K562 (cell line): ENCODE data around the gene RPEL1. TPM values are rescaled to one million over a fixed set of nuclear protein-coding genes. Genes with fewer than 3 reads are reported as not detected.

Experiments used
- ATAC-seq: fragments of 200-7000 bp; cut with Tn5 transposase; 3 replicates; pipeline ENCODE4 v1.9.1; 2020; ENCODE audit warnings: moderate library complexity
- BruUV-seq: library from RNA; stranded (reverse); fragments of 400-500 nt; replicated peaks from 2 replicates; lab custom pipeline; 2021; lab: Mats Ljungman, UMichigan
- CTCF ChIA-PET: fragments of 300-600 bp; formaldehyde crosslinking; extraction: SDS; loops from one replicate; lab custom pipeline; 2021; ENCODE audit warnings: low intra/inter-chr PET ratio; lab: Yijun Ruan, JAX
- POLR2A ChIA-PET: fragments of 300-600, 350-650 bp; sonication (Branson Sonifier 250); formaldehyde crosslinking; extraction: SDS; loops from one replicate; lab custom pipeline; 2021; ENCODE audit warnings: antibody characterized with exemption, inconsistent platforms; lab: Yijun Ruan, JAX
- DNase-seq, 4 experiments: peaks; one replicate each; pipeline versions ENCODE4 v3.0.0 to v3.0.0-alpha.2; 2011 to 2018; ENCODE audit warnings: low spot score in 3 of 4, mixed read lengths in 3 of 4; ENCODE audit errors: extremely low read depth in 1 of 4
- FAIRE-seq: peaks from 2 replicates; lab custom pipeline; 2011; peaks lifted over from hg19 to GRCh38; lab: Jason Lieb, UNC
- H2AFZ ChIP-seq: 2 replicates; pipeline ENCODE4 v1.6.0; 2011; ENCODE audit warnings: low read depth, low read length, control low read depth, inconsistent platforms
- H3K27ac ChIP-seq: fragments of 200-600 bp; 3 replicates; pipeline ENCODE4 v1.8.0; 2011; ENCODE audit warnings: low read depth, mild to moderate bottlenecking, control low read depth, inconsistent platforms, low read length, moderate library complexity, mixed read lengths; ENCODE audit errors: extremely low read depth
- H3K27me3 ChIP-seq, 2 experiments: fragments of 300-600 bp in 1 of 2; 2 replicates in 1 of 2; 3 replicates in 1 of 2; pipeline versions ENCODE4 v1.6.0 to v1.8.0; 2011; ENCODE audit warnings: inconsistent platforms in 2 of 2, low read length in 2 of 2, mild to moderate bottlenecking in 1 of 2, mixed read lengths in 1 of 2, moderate library complexity in 1 of 2; ENCODE audit not compliant: control insufficient read depth in 2 of 2, insufficient read depth in 2 of 2
- H3K36me3 ChIP-seq: fragments of 300-600 bp; 3 replicates; pipeline ENCODE4 v1.8.0; 2011; ENCODE audit warnings: mild to moderate bottlenecking, low read length, inconsistent platforms; ENCODE audit not compliant: control insufficient read depth, insufficient read depth
- H3K4me1 ChIP-seq, 2 experiments: fragments of 200-600 bp in 1 of 2; replicated peaks in 1 of 2; 2 replicates in 1 of 2; 3 replicates in 1 of 2; pipeline versions ENCODE4 v1.5.1 to v1.8.0; 2011; ENCODE audit warnings: inconsistent platforms in 2 of 2, low read length in 2 of 2, mild to moderate bottlenecking in 1 of 2, mixed read lengths in 1 of 2, moderate library complexity in 1 of 2; ENCODE audit not compliant: control insufficient read depth in 2 of 2, insufficient read depth in 2 of 2
- H3K4me2 ChIP-seq: 2 replicates; pipeline ENCODE4 v1.6.1; 2011; ENCODE audit warnings: low read length, control low read depth, inconsistent platforms, mixed read lengths; ENCODE audit not compliant: insufficient read depth
- H3K4me3 ChIP-seq: fragments of 200-600 bp; sonication (generic), shearing (Covaris generic); 2 replicates; pipeline ENCODE4 v1.5.1; 2016; ENCODE audit warnings: control low read depth, inconsistent platforms
- H3K79me2 ChIP-seq: fragments of 200-600 bp; 3 replicates; pipeline ENCODE4 v1.8.0; 2011; ENCODE audit warnings: low read length, inconsistent platforms; ENCODE audit not compliant: control insufficient read depth, insufficient read depth
- H3K9ac ChIP-seq, 2 experiments: 2 replicates each; pipeline versions ENCODE4 v1.6.0 to v1.6.1; 2011; ENCODE audit warnings: low read depth in 2 of 2, low read length in 2 of 2, control low read depth in 1 of 2, inconsistent platforms in 1 of 2, mild to moderate bottlenecking in 1 of 2, mixed read lengths in 1 of 2; ENCODE audit not compliant: insufficient read depth in 1 of 2
- H3K9me1 ChIP-seq: one replicate; pipeline ENCODE4 v1.6.0; 2011; ENCODE audit warnings: inconsistent platforms, mild to moderate bottlenecking, low read length, moderate library complexity; ENCODE audit not compliant: control insufficient read depth, insufficient read depth
- H3K9me3 ChIP-seq: replicated peaks from 2 replicates; pipeline ENCODE4 v1.5.1; 2011; ENCODE audit warnings: low read depth, low read length, inconsistent platforms; ENCODE audit not compliant: control insufficient read depth, insufficient read depth
- H4K20me1 ChIP-seq: replicated peaks from 2 replicates; pipeline ENCODE4 v1.6.1; 2011; ENCODE audit warnings: low read length, inconsistent platforms, mixed read lengths; ENCODE audit not compliant: control insufficient read depth, insufficient read depth
- C11orf30 ChIP-seq: fragments of 450-650 bp; IDR thresholded peaks from 2 replicates; pipeline ENCODE4 v1.6.1; 2016; ENCODE audit warnings: low read depth, mild to moderate bottlenecking
- MAFG ChIP-seq: fragments of 450-650 bp; conservative IDR thresholded peaks from 2 replicates; pipeline ENCODE4 v1.6.1; 2016; ENCODE audit warnings: missing genetic modification characterization, missing compliant biosample characterization
- MAFK ChIP-seq: IDR thresholded peaks from 2 replicates; pipeline ENCODE4 v1.6.1; 2011; ENCODE audit warnings: low read length, improper control_type of control experiment
- NFE2 ChIP-seq: IDR thresholded peaks from 2 replicates; pipeline ENCODE4 v1.6.1; 2014; ENCODE audit warnings: antibody characterized with exemption, low read depth
- ZNF316 ChIP-seq: fragments of 450-650 bp; IDR thresholded peaks from 2 replicates; pipeline ENCODE4 v1.6.1; 2016
- WGBS: fragments of 100-300 bp; shearing (Covaris generic); methylation state at CpG from one replicate; pipeline ENCODE4 v1.1.6; 2016; ENCODE audit warnings: low coverage, mixed read lengths; ENCODE audit not compliant: insufficient coverage; ENCODE audit errors: missing lambda C conversion rate; 5-methylcytosine and 5-hydroxymethylcytosine counted together
- in situ Hi-C: fragments of 300-500 bp; cut with MboI; formaldehyde crosslinking; loops from 4 replicates; pipeline ENCODE4 v1.15.0; 2018; ENCODE audit warnings: inconsistent platforms, mixed read lengths
- intact Hi-C: fragments of 100-400 bp; cut with micrococcal nuclease; formaldehyde crosslinking; loops from 2 replicates; pipeline ENCODE4 v1.14.2; 2022
- polyA plus RNA-seq, 8 experiments: library from polyadenylated mRNA; depleted of rRNA in 4 of 8; stranded (reverse) in 5 of 8; unstranded in 3 of 8; fragments of >200 nt; fragmentation: Nextera tagmentation in 2 of 8; fragmentation: Illumina TruSeq in 1 of 8; extraction: Ambion mirVana in 2 of 8; extraction: Trizol in 1 of 8; gene quantifications; 2 replicates each; pipeline versions ENCODE4 v1.2.1 to v1.2.3, GENCODE V29; 2011 to 2014; ENCODE audit warnings: inconsistent platforms in 1 of 8, missing spikeins in 1 of 8
- total RNA-seq, 7 experiments: library from RNA; depleted of rRNA in 6 of 7; stranded (reverse); fragments of >200 nt in 6 of 7; fragmentation: Illumina TruSeq in 2 of 7; extraction: Trizol in 2 of 7; gene quantifications; 2 replicates each; pipeline versions ENCODE4 v1.2.1 to v1.2.3, GENCODE V29; 2011 to 2021; ENCODE audit warnings: low replicate concordance in 1 of 7
- TF ChIP-seq, protein P1 (sequence below), 3 experiments: fragments of 200-800 bp in 1 of 3; sonication (Bioruptor generic) in 1 of 3; sonication (generic) in 1 of 3; formaldehyde crosslinking in 1 of 3; IDR thresholded peaks; 2 replicates each; pipeline versions ENCODE4 v1.6.1 to v1.8.0; 2016 to 2022; ENCODE audit warnings: mild to moderate bottlenecking in 2 of 3, missing compliant biosample characterization in 2 of 3, missing genetic modification characterization in 2 of 3, missing genetic modification reagents in 1 of 3

The RPEL1 gene
- total and polyA plus RNA-seq, 9 of the 15 experiments (the other 6 are each of a cell fraction or from before 2014, with no cell fraction given): 0.04 to 0.15 (median 0.07) TPM; not detected in 4

DNA sequence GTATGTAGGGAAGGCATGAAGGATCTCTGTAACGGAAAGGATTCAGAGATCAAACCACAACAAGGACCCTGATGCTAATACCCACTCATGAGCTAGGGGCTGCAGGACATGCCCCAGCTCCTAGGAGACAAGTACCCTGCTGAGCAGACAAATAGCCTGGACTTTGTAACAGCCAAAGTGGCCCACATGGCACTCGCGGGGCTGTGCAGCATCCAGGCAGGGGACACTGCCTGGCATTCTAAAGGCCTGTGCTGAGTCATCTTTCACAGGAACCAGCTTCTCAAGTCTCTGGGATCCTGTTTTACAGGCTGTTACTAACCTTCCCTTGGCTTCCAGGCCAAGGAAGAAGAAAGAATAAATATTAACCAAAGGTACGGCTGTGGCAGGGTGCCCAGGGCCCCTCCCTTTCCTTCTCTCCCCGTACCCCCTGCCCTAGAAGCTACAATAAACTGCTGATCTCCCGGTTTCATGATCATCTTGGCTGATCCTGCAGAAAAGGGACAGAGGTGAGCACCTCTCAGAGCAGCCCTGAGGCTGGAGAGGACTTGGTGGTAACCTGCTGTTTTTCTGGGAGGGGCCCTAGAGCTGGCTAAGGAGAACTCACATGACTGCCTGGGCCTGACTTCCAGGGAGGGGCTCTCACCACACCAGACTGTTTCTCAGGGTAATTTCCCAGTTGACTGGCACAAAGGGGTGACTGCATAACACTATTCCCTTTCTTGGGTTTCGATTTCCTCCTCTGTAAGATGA is 4.2 kb upstream of the RPEL1 start:
- TF ChIP-seq, protein P1, sequence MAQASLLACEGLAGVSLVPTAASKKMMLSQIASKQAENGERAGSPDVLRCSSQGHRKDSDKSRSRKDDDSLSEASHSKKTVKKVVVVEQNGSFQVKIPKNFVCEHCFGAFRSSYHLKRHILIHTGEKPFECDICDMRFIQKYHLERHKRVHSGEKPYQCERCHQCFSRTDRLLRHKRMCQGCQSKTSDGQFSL (CRISPR knock-in tag; IDR thresholded peaks at IDR 0.05): no peak
- TF ChIP-seq, protein P1 (tag; IDR thresholded peaks at IDR 0.05): no peak
- TF ChIP-seq MAFG (tag): peak; percentile 61
- TF ChIP-seq NFE2: peak; percentile 63
- peak; percentile 69; the same call in 1 of the 2 replicates for TF ChIP-seq C11orf30
- TF ChIP-seq MAFK: peak; percentile 40; the same call in 1 of the 2 replicates
- TF ChIP-seq ZNF316: peak; percentile 67
- no peaks in the 10 kb centered on the region for H3K9me1 ChIP-seq
- no peaks in the 10 kb centered on the region for H3K9me3 ChIP-seq
- DNase-seq (no peak), FAIRE-seq (no peak), ATAC-seq (0 out of 3 replicates have a peak, but pooled peaks have one; percentile 29)
- H3K4me2 ChIP-seq: 0 out of 2 replicates have a peak overlapping the region, but pooled peaks have one; percentile 4
- no peak overlapping the region for H3K27ac ChIP-seq
- H2AFZ ChIP-seq: peak overlapping the region; percentile 72
- no TSS peak for BruUV-seq
- CTCF ChIA-PET: no interaction called here
- POLR2A ChIA-PET: interaction anchor here (0.6 to 1.7 kb wide), 2 partner anchors 13 to 48 kb away, joined by 3 to 6 read pairs; partner anchors contain the start of gene NT5C2
- H3K27me3 ChIP-seq: no peaks in the 10 kb centered on the region
- no peaks in the 10 kb centered on the region for H3K79me2 ChIP-seq
- WGBS: 81% methylated on average over 3 of the region's 7 CpGs
- no peak overlapping the region for H3K4me3 ChIP-seq
- in situ Hi-C loops: loop anchor here (5.0 to 10.0 kb wide), 3 partner anchors 157 to 407 kb away; partner anchors contain the start of genes CNNM2 and CYP17A1
- intact Hi-C loops: loop anchor here (5.0 kb wide), 1 partner anchor 514 kb away; no protein-coding TSS in a partner anchor
- no peaks in the 10 kb centered on the region for H3K36me3 ChIP-seq
- no peaks in the 10 kb centered on the region for H4K20me1 ChIP-seq
- no peaks in the 10 kb centered on the region; a peak in 1 of 5 replicates for H3K4me1 ChIP-seq
- no peak overlapping the region for H3K9ac ChIP-seq
